ENCODE results near the gene ARVCF.

The ARVCF gene

GRCh38 chr22:19991395-19991644, 25.3 kb downstream of the ARVCF start:
- H3K9me2 ChIP-seq (ENCODE audit: low read depth, low read length): no peaks in the 10 kb centered on the region
- H3K79me2 ChIP-seq (ENCODE audit: insufficient read depth, low read length): no peaks in the 10 kb centered on the region
- H3K36me3 ChIP-seq (ENCODE audit: insufficient read depth, low read length): no peaks in the 10 kb centered on the region
- peaks cover 5% of the 10 kb centered on the region for H3K4me1 ChIP-seq (ENCODE audit: insufficient read depth, low read length, severe bottlenecking)
- no peak overlapping the region for H3K4me3 ChIP-seq (ENCODE audit: low read depth, low read length, poor library complexity, severe bottlenecking)
- H4K20me1 ChIP-seq (ENCODE audit: insufficient read depth, low read length): no peaks in the 10 kb centered on the region
- peaks cover 10% of the 10 kb centered on the region for H3K27me3 ChIP-seq (ENCODE audit: insufficient read depth, low read length)
- no peak overlapping the region for H3K9ac ChIP-seq (ENCODE audit: low read length)
- H3K27ac ChIP-seq (ENCODE audit: low read depth, low read length, poor library complexity, severe bottlenecking): no peak overlapping the region
- no peaks in the 10 kb centered on the region for H3F3A ChIP-seq (ENCODE audit: insufficient read depth, low read length)
- TF ChIP-seq EZH2 (IDR thresholded peaks at IDR 0.05; ENCODE audit: borderline replicate concordance, low read length): no peak
- TF ChIP-seq CTCF (IDR thresholded peaks at IDR 0.05; ENCODE audit: low read length): no peak
- H3K4me2 ChIP-seq (ENCODE audit: low read length): no peak overlapping the region
- H2AFZ ChIP-seq (ENCODE audit: low read length): no peak overlapping the region
- H3K9me3 ChIP-seq (ENCODE audit: low read length): no peaks in the 10 kb centered on the region

DNA sequence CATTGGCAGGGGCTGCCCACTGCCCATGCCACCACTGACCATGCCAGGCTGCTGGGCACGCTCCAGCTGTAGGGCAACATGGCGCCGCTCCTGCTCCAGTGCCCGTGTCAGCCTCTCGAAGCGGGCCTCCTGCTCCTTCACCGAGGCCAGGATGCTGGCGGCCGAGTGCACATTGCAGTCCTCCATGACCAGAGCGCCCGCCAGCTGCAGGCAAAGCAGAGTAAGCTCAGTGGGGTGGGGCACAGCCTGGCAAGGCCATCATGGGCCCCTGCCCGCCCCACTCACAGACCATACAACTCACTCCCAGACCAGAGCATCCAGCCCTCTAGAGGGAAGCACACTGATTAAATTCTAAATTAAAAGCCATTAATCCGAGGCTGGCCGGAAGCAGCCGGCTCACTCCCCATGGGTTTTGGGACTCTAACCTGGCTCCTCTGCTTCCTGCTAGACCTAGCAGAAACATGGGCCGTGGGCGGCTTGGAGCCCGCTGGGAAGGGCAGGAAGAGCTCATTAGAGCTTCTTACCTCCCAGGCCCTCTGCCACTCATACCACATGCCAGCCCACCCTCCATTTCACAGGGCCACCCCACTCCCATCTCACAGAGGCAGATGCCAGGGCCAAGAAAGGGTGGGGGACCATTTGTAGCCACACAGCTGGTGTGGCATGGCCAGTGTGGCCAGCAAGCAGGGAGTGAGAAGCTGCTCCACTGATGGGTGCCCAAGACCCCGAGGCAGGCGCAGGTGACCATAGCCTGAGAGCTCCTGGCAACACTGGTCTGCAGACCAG, 25.8 kb downstream of the ARVCF start:
- no peak overlapping the region for H3K9ac ChIP-seq (ENCODE audit: low read length)
- no peak overlapping the region for H3K27ac ChIP-seq (ENCODE audit: low read depth, low read length, poor library complexity, severe bottlenecking)
- H3K9me2 ChIP-seq (ENCODE audit: low read depth, low read length): no peaks in the 10 kb centered on the region
- H3K79me2 ChIP-seq (ENCODE audit: insufficient read depth, low read length): no peaks in the 10 kb centered on the region
- H3K36me3 ChIP-seq (ENCODE audit: insufficient read depth, low read length): no peaks in the 10 kb centered on the region
- H4K20me1 ChIP-seq (ENCODE audit: insufficient read depth, low read length): no peaks in the 10 kb centered on the region
- TF ChIP-seq CTCF (IDR thresholded peaks at IDR 0.05; ENCODE audit: low read length) (no peak), EZH2 (IDR thresholded peaks at IDR 0.05; ENCODE audit: borderline replicate concordance, low read length) (no peak)
- H3K27me3 ChIP-seq (ENCODE audit: insufficient read depth, low read length): peaks cover 9% of the 10 kb centered on the region
- peaks cover 8% of the 10 kb centered on the region for H3K4me1 ChIP-seq (ENCODE audit: insufficient read depth, low read length, severe bottlenecking)
- H3F3A ChIP-seq (ENCODE audit: insufficient read depth, low read length): no peaks in the 10 kb centered on the region
- H3K4me3 ChIP-seq (ENCODE audit: low read depth, low read length, poor library complexity, severe bottlenecking): no peak overlapping the region
- no peak overlapping the region for H3K4me2 ChIP-seq (ENCODE audit: low read length)
- H2AFZ ChIP-seq (ENCODE audit: low read length): no peak overlapping the region
- H3K9me3 ChIP-seq (ENCODE audit: low read length): no peaks in the 10 kb centered on the region

- Histone ChIP-seq H3F3A (ENCODE audit: insufficient read depth, low read length) (no peaks in the 10 kb centered on the region), H4K20me1 (ENCODE audit: insufficient read depth, low read length) (no peaks in the 10 kb centered on the region), H3K27ac (ENCODE audit: low read depth, low read length, poor library complexity, severe bottlenecking) (no peak overlapping the region), H2AFZ (ENCODE audit: low read length) (no peak overlapping the region), H3K9ac (ENCODE audit: low read length) (no peak overlapping the region), H3K4me3 (ENCODE audit: low read depth, low read length, poor library complexity, severe bottlenecking) (no peak overlapping the region), H3K9me2 (ENCODE audit: low read depth, low read length) (no peaks in the 10 kb centered on the region), H3K79me2 (ENCODE audit: insufficient read depth, low read length) (no peaks in the 10 kb centered on the region), H3K4me1 (ENCODE audit: insufficient read depth, low read length, severe bottlenecking) (peaks cover 8% of the 10 kb centered on the region), H3K27me3 (ENCODE audit: insufficient read depth, low read length) (peaks cover 7% of the 10 kb centered on the region; the same call in 1 of the 2 replicates), H3K9me3 (ENCODE audit: low read length) (no peaks in the 10 kb centered on the region), H3K36me3 (ENCODE audit: insufficient read depth, low read length) (no peaks in the 10 kb centered on the region), H3K4me2 (ENCODE audit: low read length) (no peak overlapping the region)
- TF ChIP-seq CTCF (IDR thresholded peaks at IDR 0.05; ENCODE audit: low read length): no peak
- TF ChIP-seq EZH2 (IDR thresholded peaks at IDR 0.05; ENCODE audit: borderline replicate concordance, low read length): no peak
Measured at GRCh38 chr22:19990188-19990587, 26.4 kb downstream of the ARVCF start.

Data from OCI-LY1 (cell line).